Stimulated activated memory B cell treated with anti-CD40 and anti-IgM and Interleukin-4, amounts not matched to agents 10 μg/mL and 1 μg/mL and 100 μg/mL, for 72 hours (primary cell): Measurements from ENCODE around the gene CLEC4F.
A peak's percentile ranks its signal among the peaks of the same experiment; 100 is the strongest.

Experiments
- ATAC-seq: fragments of 150-1000 bp; cut with Tn5 transposase; 2 replicates; pipeline ENCODE4 v1.10.0; 2021
- H3K27ac Mint-ChIP-seq: one replicate; pipeline ENCODE4 v1.8.0; 2022; ENCODE audit warnings: mild to moderate bottlenecking, mixed read lengths
- H3K27me3 Mint-ChIP-seq: one replicate; pipeline ENCODE4 v1.8.0; 2022; ENCODE audit warnings: mixed read lengths
- H3K36me3 Mint-ChIP-seq: one replicate; pipeline ENCODE4 v1.8.0; 2022; ENCODE audit warnings: mixed read lengths
- H3K4me1 Mint-ChIP-seq: one replicate; pipeline ENCODE4 v1.8.0; 2022; ENCODE audit warnings: mixed read lengths
- H3K4me3 Mint-ChIP-seq: one replicate; pipeline ENCODE4 v1.8.0; 2022; ENCODE audit warnings: mild to moderate bottlenecking, moderate library complexity, mixed read lengths
- H3K9me3 Mint-ChIP-seq: one replicate; pipeline ENCODE4 v1.8.0; 2022; ENCODE audit warnings: mixed read lengths

CLEC4F gene, protein sequence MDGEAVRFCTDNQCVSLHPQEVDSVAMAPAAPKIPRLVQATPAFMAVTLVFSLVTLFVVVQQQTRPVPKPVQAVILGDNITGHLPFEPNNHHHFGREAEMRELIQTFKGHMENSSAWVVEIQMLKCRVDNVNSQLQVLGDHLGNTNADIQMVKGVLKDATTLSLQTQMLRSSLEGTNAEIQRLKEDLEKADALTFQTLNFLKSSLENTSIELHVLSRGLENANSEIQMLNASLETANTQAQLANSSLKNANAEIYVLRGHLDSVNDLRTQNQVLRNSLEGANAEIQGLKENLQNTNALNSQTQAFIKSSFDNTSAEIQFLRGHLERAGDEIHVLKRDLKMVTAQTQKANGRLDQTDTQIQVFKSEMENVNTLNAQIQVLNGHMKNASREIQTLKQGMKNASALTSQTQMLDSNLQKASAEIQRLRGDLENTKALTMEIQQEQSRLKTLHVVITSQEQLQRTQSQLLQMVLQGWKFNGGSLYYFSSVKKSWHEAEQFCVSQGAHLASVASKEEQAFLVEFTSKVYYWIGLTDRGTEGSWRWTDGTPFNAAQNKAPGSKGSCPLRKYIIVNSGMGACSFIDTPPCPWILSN

DNA sequence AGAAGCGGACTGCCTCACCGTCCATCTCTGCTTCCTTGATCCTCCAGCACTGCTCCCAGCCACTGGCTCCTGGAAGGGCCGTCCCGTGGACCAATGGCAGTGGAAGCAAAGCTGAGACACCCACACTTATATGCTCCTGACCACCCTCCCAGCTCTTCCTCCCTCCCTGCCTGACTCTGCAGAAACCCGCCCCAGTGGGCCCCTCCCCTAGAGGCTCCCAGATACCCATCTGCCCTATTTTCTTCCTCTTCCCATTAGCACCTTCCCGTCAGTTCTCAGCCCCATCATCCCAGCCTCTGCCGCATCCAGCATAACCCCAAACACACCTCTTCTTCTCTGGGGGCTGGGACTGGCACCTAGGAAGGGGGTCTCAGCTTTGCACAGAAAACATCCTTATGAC lies at the start of gene CLEC4F:
CLEC4F (minus strand) TSS at position 101 of the 400 bp plus-strand sequence; CDS start at position 25, 76 bp downstream.
- Mint-ChIP-seq H3K27me3 (peaks cover 47% of the 10 kb centered on the region), H3K27ac (no peak within 1 kb of the TSS), H3K9me3 (no peaks in the 10 kb centered on the region), H3K4me1 (no peaks in the 10 kb centered on the region), H3K36me3 (no peaks in the 10 kb centered on the region), H3K4me3 (no peak within 1 kb of the TSS)
- ATAC-seq = no peak

DNA sequence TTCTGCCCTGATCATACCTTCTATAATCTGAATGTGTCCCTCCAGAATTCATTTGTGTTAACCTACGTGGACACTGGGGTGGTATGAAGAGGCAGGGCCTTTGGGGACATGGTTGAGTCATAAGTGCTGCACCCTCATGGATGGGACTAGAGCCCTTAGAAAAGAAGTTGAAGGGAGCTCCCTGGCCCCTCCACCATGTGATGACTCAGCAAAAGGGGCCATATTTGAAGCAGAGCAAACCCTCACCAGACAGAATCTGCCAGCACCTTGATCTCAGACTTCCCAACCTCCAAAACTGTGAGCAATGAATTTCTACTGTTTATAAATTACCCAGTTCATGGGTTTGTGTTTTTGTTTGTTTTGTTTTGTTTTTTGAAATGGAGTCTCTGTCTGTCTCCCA lies 48.6 kb upstream of the CLEC4F start:
- Mint-ChIP-seq H3K27me3 (peaks cover 52% of the 10 kb centered on the region), H3K4me3 (no peak overlapping the region), H3K4me1 (peaks cover 9% of the 10 kb centered on the region), H3K36me3 (no peaks in the 10 kb centered on the region), H3K27ac (no peak overlapping the region), H3K9me3 (no peaks in the 10 kb centered on the region)
- no peak for ATAC-seq

DNA sequence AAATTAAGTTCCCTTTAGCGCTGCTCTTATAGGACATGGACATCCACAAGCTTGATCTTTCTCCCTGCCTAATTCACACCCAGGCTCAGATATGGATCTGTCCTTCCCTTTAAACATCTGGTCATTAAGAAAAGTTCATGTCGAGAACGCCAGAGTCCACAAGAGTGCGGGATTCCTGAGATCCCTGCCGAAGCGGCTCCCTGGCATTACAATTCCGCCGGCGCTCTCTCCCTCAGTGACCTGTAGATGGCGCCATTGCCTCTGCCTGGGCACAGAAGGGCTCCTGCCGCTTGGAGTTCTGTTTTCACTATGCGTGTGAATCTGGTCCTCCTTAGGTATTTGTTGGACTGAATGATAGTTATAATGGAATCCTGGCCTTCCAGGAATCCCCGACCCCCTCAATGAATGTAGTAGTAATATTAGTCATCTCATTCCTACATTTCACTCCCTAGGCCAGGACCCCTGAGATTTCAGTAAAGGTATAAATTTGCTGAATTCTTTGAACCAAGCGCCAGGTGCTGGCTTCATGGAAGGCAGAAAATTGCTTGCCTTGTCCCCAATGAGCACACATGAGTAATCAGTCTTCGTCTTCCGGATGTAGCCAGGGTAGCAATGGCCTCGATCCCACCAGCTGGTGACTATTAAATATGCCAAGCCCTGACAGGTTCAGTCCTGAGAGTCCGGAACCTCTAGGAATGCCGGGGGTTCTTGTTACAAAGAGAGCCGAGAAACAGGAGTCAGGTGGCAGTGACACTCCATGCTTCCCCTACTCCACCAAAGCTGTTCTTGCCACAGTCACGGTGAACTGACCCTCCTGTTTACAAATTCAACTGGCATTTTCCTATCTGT lies 41.6 kb upstream of the CLEC4F start:
- ATAC-seq = no peak
- no peaks in the 10 kb centered on the region for H3K36me3 Mint-ChIP-seq
- H3K27ac Mint-ChIP-seq = no peak overlapping the region
- H3K4me3 Mint-ChIP-seq = no peak overlapping the region
- no peaks in the 10 kb centered on the region for H3K9me3 Mint-ChIP-seq
- H3K27me3 Mint-ChIP-seq = peaks cover 69% of the 10 kb centered on the region
- peaks cover 6% of the 10 kb centered on the region for H3K4me1 Mint-ChIP-seq

DNA sequence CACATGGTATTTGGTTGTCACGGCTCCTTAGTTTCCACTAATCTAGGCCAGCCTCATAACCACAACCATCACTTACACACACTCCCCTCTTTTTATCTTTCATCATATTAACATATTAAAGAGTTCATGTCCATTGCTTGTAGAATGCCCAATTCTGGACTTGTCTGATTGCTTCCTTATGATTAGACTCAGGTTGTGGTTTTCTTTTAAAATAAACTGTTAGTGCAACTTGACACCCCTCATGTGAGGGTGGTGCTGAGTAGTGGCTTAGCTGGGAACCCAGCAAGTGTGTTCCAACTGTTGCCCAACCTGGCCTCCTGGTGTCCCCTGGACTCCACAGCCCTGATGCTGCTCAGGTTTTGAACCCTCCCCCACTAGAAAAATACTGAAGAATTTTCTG lies 35.3 kb upstream of the CLEC4F start:
- ATAC-seq = no peak
- H3K9me3 Mint-ChIP-seq = no peaks in the 10 kb centered on the region
- H3K4me1 Mint-ChIP-seq = peaks cover 17% of the 10 kb centered on the region
- H3K27me3 Mint-ChIP-seq = peaks cover 27% of the 10 kb centered on the region
- no peak overlapping the region for H3K4me3 Mint-ChIP-seq
- H3K36me3 Mint-ChIP-seq = no peaks in the 10 kb centered on the region
- no peak overlapping the region for H3K27ac Mint-ChIP-seq

DNA sequence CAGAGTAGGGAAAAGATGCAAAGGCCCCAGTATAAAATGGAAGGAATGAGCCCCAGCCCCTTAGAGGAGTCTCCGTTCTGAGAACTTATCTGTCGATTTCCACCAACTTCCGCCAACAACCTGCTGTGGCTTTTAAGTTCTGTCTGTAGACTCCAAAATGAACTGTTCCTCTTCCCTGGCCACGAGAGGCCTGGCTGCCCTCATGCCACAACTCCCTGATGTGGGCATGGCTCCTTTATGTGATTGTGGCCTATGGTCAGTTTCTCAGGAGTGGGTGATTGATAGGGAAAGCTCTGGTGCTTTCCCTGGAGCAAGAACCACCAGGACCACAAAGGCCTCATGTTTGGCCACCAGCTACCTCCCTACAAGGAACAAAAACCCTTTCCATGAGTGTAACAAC lies 34.0 kb upstream of the CLEC4F start:
- Mint-ChIP-seq H3K9me3 (no peaks in the 10 kb centered on the region), H3K36me3 (no peaks in the 10 kb centered on the region), H3K4me3 (no peak overlapping the region), H3K4me1 (peaks cover 17% of the 10 kb centered on the region), H3K27me3 (peaks cover 14% of the 10 kb centered on the region), H3K27ac (no peak overlapping the region)
- no peak for ATAC-seq

DNA sequence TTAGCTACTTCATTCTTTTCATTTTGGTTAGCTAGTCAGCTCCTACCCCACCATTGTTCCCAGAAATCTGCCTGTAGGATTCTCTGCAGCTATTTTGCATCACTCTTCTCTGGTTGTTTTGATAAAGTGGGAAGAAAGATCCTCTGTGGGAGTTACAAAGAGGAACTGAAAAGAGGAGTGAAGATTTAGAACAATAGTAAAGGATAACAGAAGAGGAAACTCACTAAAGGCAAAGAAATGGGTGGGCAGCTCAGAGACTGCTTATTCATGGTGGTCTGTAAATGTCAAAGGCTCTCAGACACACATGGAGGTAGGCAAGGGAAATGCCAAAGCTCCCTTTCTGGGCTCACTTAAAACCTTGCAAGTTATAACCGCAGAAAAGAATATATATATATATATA lies 32.4 kb upstream of the CLEC4F start:
- Mint-ChIP-seq H3K4me1 (peaks cover 17% of the 10 kb centered on the region), H3K36me3 (no peaks in the 10 kb centered on the region), H3K27me3 (peaks cover 3% of the 10 kb centered on the region), H3K4me3 (no peak overlapping the region), H3K27ac (peak overlapping the region; percentile 26), H3K9me3 (no peaks in the 10 kb centered on the region)
- peak; percentile 53 for ATAC-seq

DNA sequence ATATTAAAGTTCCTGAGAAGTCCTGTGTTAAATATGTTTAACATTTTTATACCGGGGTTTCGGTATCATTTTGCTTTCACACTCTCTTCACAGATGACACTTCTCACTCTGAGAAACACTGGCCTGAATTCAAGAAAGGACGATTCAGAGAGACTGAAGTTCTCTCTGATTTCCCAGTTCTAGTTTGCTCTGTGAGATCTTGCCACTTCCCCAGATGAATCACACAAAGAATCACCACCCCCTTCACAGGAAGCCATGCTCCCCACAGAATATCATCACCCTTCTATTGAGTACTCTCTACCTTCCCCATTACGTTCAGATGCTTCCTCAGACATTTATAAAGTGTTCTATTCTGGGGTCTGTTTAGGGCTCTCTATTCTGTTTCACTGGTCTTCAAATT lies 31.3 kb upstream of the CLEC4F start:
- H3K4me3 Mint-ChIP-seq = no peak overlapping the region
- no peaks in the 10 kb centered on the region for H3K36me3 Mint-ChIP-seq
- ATAC-seq = peak; percentile 90
- H3K27me3 Mint-ChIP-seq = no peaks in the 10 kb centered on the region
- peaks cover 17% of the 10 kb centered on the region for H3K4me1 Mint-ChIP-seq
- no peaks in the 10 kb centered on the region for H3K9me3 Mint-ChIP-seq
- peak overlapping the region; percentile 28 for H3K27ac Mint-ChIP-seq

DNA sequence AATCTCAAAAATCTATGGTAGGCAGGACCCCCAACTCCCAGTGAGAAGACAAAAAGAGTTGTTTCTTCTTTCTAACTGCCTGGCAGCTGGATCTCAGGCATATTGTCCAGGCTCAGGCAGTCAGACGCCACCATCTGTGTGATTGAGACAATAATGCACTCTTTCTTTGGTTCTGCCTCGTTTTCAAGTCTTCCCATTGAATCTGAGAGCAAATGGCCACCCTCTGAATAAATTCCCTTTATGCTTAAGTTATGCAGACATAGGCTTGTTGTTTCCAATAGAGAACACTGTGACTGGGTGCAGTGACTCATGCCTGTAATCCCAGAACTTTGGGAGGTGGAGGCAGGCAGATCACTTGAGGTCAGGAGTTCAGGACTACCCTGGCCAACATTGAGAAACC lies 30.5 kb upstream of the CLEC4F start:
- peaks cover 3% of the 10 kb centered on the region for H3K9me3 Mint-ChIP-seq
- H3K27ac Mint-ChIP-seq = no peak overlapping the region
- H3K27me3 Mint-ChIP-seq = peaks cover 5% of the 10 kb centered on the region
- no peaks in the 10 kb centered on the region for H3K36me3 Mint-ChIP-seq
- H3K4me1 Mint-ChIP-seq = peaks cover 17% of the 10 kb centered on the region
- H3K4me3 Mint-ChIP-seq = no peak overlapping the region
- ATAC-seq = no peak

DNA sequence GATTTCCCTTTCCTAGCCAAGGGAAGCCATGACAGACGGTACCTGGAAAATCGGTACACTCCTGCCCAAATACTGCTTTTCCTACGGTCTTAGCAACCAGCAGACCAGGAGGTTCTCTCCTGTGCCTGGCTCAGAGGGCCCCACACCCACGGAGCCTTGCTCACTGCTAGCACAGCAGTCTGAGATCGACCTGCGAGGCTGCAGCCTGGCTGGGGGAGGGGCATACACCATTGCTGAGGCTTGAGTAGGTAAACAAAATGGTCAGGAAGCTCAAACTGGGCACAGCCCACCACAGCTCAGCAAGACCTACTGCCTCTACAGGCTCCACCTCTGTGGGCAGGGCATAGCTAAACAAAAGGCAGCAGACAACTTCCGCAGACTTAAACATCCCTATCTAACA lies 22.0 kb upstream of the CLEC4F start:
- ATAC-seq = no peak
- Mint-ChIP-seq H3K36me3 (no peaks in the 10 kb centered on the region), H3K4me3 (no peak overlapping the region), H3K9me3 (peaks cover 5% of the 10 kb centered on the region), H3K27ac (no peak overlapping the region), H3K4me1 (no peaks in the 10 kb centered on the region), H3K27me3 (peaks cover 53% of the 10 kb centered on the region)

DNA sequence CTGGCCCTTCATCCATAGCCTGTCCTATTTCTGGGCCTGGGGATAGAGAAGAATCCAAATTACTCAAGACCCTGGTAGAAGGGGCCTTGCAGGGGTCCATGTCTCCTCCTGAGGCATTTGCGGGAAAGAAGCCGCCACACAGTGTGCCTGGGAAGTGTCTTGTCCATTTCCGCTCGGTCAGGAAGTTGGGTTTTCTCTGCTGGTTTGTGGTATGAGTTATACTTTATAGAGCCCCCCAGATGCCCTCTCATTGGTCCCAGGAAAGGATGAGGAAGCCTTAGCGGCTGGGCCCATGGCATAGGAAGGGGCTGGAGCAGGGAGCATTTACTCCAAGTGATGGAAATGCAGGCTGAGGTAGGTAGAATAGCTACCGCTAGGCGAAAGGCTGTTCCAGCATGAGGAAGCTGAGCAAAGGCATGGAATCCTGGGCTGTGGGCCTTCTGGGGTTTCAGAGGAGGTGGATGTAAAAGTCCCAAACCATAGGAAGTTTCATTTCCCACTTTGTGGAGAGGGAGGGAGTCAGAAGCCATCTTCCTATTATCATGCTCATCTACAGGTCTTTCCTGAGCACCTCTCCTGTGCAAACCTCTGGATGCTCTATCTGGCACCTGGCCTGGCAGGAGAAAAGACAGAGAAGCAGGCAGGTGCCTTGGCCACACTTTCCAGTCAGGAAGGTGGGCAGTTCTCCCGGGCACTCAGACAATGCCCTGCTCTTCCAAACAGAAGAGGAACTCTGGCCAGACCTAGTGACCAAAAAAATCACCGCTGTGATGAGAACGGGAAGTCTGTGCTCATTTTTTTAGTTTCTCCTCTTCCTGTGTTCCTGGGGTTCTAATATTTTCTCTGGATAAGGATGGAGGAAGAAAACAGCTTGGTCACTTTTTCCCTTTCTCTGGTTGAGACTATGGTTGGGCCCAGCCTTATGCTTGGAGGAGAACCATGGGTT lies 17.9 kb upstream of the CLEC4F start:
- no peaks in the 10 kb centered on the region for H3K4me1 Mint-ChIP-seq
- H3K36me3 Mint-ChIP-seq = no peaks in the 10 kb centered on the region
- H3K27me3 Mint-ChIP-seq = peaks cover 21% of the 10 kb centered on the region
- no peak for ATAC-seq
- no peak overlapping the region for H3K27ac Mint-ChIP-seq
- H3K9me3 Mint-ChIP-seq = peaks cover under 1% of the 10 kb centered on the region
- no peak overlapping the region for H3K4me3 Mint-ChIP-seq

DNA sequence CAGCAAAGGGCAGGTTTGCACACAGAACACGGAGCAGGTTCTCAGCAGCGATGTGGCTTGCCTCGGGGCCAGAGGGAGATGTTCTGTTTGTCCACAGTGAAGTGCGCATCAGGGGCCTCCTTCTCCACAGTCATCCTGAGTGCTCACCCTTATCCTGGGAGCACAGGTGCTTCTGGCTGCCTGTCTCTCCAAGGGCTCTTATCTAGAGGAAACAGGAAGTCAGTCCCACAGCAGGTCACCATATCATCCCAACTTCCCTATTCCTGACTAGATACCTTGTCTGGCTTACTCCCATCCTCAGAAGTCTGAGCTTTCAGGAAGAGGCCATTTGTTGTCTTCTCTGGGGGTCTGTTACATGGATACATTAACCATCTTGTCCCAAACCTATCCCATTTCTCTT lies 15.2 kb upstream of the CLEC4F start, which contains the start of gene CD207:
CD207 (minus strand) TSS at position 174 of the 400 bp plus-strand sequence; CDS start at position 134, 40 bp downstream.
- Mint-ChIP-seq H3K27ac (no peak within 1 kb of the TSS), H3K4me1 (no peaks in the 10 kb centered on the region), H3K4me3 (no peak within 1 kb of the TSS), H3K36me3 (no peaks in the 10 kb centered on the region), H3K9me3 (no peaks in the 10 kb centered on the region), H3K27me3 (no peaks in the 10 kb centered on the region)
- no peak for ATAC-seq

DNA sequence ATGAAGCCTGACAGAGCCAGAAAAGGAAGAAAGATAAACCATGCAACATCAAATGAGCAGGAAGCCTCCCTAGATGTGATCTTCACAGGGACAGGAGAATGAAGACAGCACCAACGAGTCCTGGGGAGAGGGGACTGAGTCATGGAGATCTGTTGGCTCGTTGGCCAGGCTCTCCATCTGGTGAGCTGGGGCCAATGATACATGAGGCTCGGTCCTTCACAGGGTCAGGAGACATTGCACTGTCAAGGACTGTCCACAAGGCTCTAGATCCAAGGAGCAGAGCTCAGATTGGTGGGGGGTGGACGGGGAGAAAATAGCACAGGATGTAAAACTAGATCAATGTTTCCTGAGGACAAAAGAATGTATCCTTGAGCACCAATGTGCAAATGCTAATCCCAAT lies 14.5 kb upstream of the CLEC4F start:
- H3K27me3 Mint-ChIP-seq = peaks cover 7% of the 10 kb centered on the region
- ATAC-seq = no peak
- no peak overlapping the region for H3K4me3 Mint-ChIP-seq
- no peaks in the 10 kb centered on the region for H3K9me3 Mint-ChIP-seq
- no peaks in the 10 kb centered on the region for H3K4me1 Mint-ChIP-seq
- H3K27ac Mint-ChIP-seq = no peak overlapping the region
- no peaks in the 10 kb centered on the region for H3K36me3 Mint-ChIP-seq

DNA sequence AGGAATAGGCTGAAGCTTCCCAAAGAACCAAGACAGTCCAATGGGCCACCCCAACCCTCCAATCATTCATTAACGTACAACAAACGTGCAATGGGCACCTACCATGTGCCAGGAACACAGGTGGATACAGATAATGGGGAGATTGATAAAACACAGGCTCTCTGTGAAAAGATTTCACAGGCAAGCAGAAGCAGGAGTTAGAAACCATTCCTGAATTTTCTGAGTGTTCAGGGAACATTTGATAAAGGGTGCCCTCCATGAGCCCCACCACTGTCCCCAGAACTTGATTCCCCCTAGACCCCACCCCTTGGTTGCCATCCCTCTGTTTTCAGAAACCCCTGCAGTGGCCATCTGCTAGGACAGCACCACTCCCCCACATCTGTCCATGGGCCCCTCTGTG lies 13.7 kb upstream of the CLEC4F start:
- no peak overlapping the region for H3K4me3 Mint-ChIP-seq
- H3K36me3 Mint-ChIP-seq = no peaks in the 10 kb centered on the region
- no peak for ATAC-seq
- H3K27me3 Mint-ChIP-seq = peaks cover 13% of the 10 kb centered on the region
- H3K9me3 Mint-ChIP-seq = no peaks in the 10 kb centered on the region
- no peak overlapping the region for H3K27ac Mint-ChIP-seq
- no peaks in the 10 kb centered on the region for H3K4me1 Mint-ChIP-seq

DNA sequence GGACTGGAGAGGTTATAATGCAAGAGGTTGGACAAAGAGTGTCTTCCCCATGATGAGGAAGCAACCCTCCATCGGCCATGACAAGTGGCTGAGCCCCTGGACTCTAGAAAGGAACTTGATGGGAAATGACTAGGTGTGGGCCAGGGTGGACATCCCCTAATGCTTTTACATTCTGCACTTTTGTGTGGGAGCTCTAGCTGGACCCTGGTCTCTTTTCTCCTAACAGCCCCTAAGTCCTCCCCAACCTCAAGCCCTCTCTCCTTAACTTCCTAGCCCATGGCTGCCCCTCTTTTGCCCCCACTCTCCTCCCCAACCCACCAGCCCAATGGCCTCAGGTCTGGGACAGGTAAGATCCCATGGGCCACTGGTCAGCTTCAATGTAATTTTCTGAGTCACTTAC lies 12.8 kb upstream of the CLEC4F start:
- H3K9me3 Mint-ChIP-seq = no peaks in the 10 kb centered on the region
- H3K4me3 Mint-ChIP-seq = no peak overlapping the region
- H3K4me1 Mint-ChIP-seq = no peaks in the 10 kb centered on the region
- ATAC-seq = no peak
- no peak overlapping the region for H3K27ac Mint-ChIP-seq
- peaks cover 20% of the 10 kb centered on the region for H3K27me3 Mint-ChIP-seq
- H3K36me3 Mint-ChIP-seq = no peaks in the 10 kb centered on the region
